HEK293T (cell line): Measurements from ENCODE around the gene TRPM3.

Experiments used
- CTCF ChIA-PET: fragments of 350-600 bp; formaldehyde crosslinking; extraction: SDS; loops from one replicate; lab custom pipeline; 2021; ENCODE audit warnings: antibody characterized with exemption, inconsistent platforms; lab: Yijun Ruan, JAX
- POLR2A ChIA-PET: fragments of 350-600 bp; formaldehyde crosslinking; extraction: SDS; loops from one replicate; lab custom pipeline; 2020; ENCODE audit warnings: antibody characterized with exemption, inconsistent platforms; lab: Yijun Ruan, JAX
- DNase-seq: peaks from one replicate; pipeline ENCODE4 v3.0.0; 2012; ENCODE audit warnings: mixed read lengths; ENCODE audit errors: extremely low spot score
- ARNT ChIP-seq: fragments of 450-650 bp; IDR thresholded peaks from 2 replicates; pipeline ENCODE4 v1.6.1; 2017; ENCODE audit warnings: mild to moderate bottlenecking
- BHLHE40 ChIP-seq: fragments of 450-650 bp; IDR thresholded peaks from 2 replicates; pipeline ENCODE4 v1.6.1; 2016; ENCODE audit warnings: mild to moderate bottlenecking, moderate library complexity, borderline replicate concordance
- CTBP1 ChIP-seq: fragments of 450-650 bp; IDR thresholded peaks from 2 replicates; pipeline ENCODE4 v1.6.1; 2016; ENCODE audit warnings: borderline replicate concordance
- ELF4 ChIP-seq: fragments of 450-650 bp; IDR thresholded peaks from 2 replicates; pipeline ENCODE4 v1.6.1; 2017; ENCODE audit warnings: antibody characterized with exemption
- FOXA1 ChIP-seq: fragments of 450-650 bp; IDR thresholded peaks from 2 replicates; pipeline ENCODE4 v1.6.1; 2016; ENCODE audit warnings: mild to moderate bottlenecking
- FOXK2 ChIP-seq: fragments of 450-650 bp; IDR thresholded peaks from 2 replicates; pipeline ENCODE4 v1.6.1; 2016; ENCODE audit warnings: mild to moderate bottlenecking
- FOXM1 ChIP-seq: fragments of 450-650 bp; IDR thresholded peaks from 2 replicates; pipeline ENCODE4 v1.6.1; 2017; ENCODE audit warnings: mild to moderate bottlenecking, borderline replicate concordance
- HDGF ChIP-seq: fragments of 450-650 bp; IDR thresholded peaks from 2 replicates; pipeline ENCODE4 v1.6.1; 2017; ENCODE audit warnings: antibody characterized with exemption, borderline replicate concordance
- L3MBTL2 ChIP-seq: fragments of 450-650 bp; conservative IDR thresholded peaks from 2 replicates; pipeline ENCODE4 v1.6.1; 2016; ENCODE audit warnings: mild to moderate bottlenecking
- LEF1 ChIP-seq: fragments of 450-650 bp; IDR thresholded peaks from 2 replicates; pipeline ENCODE4 v1.6.1; 2017; ENCODE audit warnings: mild to moderate bottlenecking, borderline replicate concordance
- NFRKB ChIP-seq: fragments of 450-650 bp; IDR thresholded peaks from 2 replicates; pipeline ENCODE4 v1.6.1; 2016; ENCODE audit warnings: mild to moderate bottlenecking, moderate library complexity
- SP1 ChIP-seq: fragments of 450-650 bp; IDR thresholded peaks from 2 replicates; pipeline ENCODE4 v1.6.1; 2017
- SUZ12 ChIP-seq: fragments of 450-650 bp; IDR thresholded peaks from 2 replicates; pipeline ENCODE4 v1.6.1; 2016; ENCODE audit warnings: mild to moderate bottlenecking
- TARDBP ChIP-seq: fragments of 450-650 bp; IDR thresholded peaks from 2 replicates; pipeline ENCODE4 v1.6.1; 2016
- ZNF384 ChIP-seq: fragments of 450-650 bp; IDR thresholded peaks from 2 replicates; pipeline ENCODE4 v1.6.1; 2016
- TF ChIP-seq, protein P1 (sequence below): fragments of 450-650 bp; IDR thresholded peaks from 2 replicates; pipeline ENCODE4 v1.6.1; 2016

Gene TRPM3

GRCh38 chr9:70823284-70823683 lies 298.1 kb downstream of the TRPM3 start:
- no peak for DNase-seq
- ChIA-PET CTCF (no interaction called here), POLR2A (no interaction called here)
- TF ChIP-seq FOXA1 (no peak), NFRKB (no peak), L3MBTL2 (no peak), FOXK2 (no peak), CTBP1 (no peak), LEF1 (no peak), FOXM1 (no peak), ELF4 (no peak), SUZ12 (no peak), SP1 (no peak), TARDBP (no peak), ZNF384 (no peak), BHLHE40 (no peak), ARNT (no peak)
- TF ChIP-seq, protein P1, sequence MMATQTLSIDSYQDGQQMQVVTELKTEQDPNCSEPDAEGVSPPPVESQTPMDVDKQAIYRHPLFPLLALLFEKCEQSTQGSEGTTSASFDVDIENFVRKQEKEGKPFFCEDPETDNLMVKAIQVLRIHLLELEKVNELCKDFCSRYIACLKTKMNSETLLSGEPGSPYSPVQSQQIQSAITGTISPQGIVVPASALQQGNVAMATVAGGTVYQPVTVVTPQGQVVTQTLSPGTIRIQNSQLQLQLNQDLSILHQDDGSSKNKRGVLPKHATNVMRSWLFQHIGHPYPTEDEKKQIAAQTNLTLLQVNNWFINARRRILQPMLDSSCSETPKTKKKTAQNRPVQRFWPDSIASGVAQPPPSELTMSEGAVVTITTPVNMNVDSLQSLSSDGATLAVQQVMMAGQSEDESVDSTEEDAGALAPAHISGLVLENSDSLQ: no peak

DNA sequence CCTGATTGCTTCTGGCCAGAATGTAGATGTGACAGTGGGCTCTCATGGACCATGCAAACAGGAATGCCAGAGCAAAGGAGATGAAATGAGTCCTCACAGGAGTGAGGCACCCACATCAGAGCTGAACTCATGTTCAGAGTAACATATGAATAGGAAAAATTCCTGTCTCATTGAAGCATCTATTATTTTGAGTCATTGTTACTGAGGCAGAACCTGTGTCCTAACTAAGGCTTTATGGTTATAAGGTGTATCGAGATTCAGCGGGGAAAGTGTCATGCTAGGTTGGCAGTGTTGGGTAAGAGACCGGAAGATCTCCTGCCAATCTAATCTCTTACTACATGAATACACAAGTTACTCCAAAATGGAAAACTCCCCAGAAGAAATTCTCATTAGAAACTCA lies 304.1 kb downstream of the TRPM3 start:
- TF ChIP-seq FOXM1 (no peak), TARDBP (no peak), BHLHE40 (no peak), FOXA1 (no peak), HDGF (no peak), CTBP1 (no peak), SP1 (no peak), FOXK2 (no peak), ZNF384 (no peak), SUZ12 (no peak)
- TF ChIP-seq, protein P1: no peak
- CTCF ChIA-PET: no interaction called here
- POLR2A ChIA-PET: no interaction called here
- DNase-seq: no peak

GRCh38 chr9:70816891-70817290 lies 304.5 kb downstream of the TRPM3 start:
- ChIA-PET CTCF (no interaction called here), POLR2A (no interaction called here)
- DNase-seq: no peak
- TF ChIP-seq CTBP1: no peak
- TF ChIP-seq ZNF384: no peak
- TF ChIP-seq ELF4: no peak
- no peak for TF ChIP-seq FOXA1
- TF ChIP-seq FOXK2: no peak
- TF ChIP-seq L3MBTL2: no peak
- TF ChIP-seq TARDBP: no peak
- TF ChIP-seq FOXM1: no peak
- TF ChIP-seq, protein P1: no peak
- no peak for TF ChIP-seq NFRKB
- TF ChIP-seq LEF1: no peak
- TF ChIP-seq HDGF: no peak
- TF ChIP-seq ARNT: no peak
- TF ChIP-seq BHLHE40: no peak

DNA sequence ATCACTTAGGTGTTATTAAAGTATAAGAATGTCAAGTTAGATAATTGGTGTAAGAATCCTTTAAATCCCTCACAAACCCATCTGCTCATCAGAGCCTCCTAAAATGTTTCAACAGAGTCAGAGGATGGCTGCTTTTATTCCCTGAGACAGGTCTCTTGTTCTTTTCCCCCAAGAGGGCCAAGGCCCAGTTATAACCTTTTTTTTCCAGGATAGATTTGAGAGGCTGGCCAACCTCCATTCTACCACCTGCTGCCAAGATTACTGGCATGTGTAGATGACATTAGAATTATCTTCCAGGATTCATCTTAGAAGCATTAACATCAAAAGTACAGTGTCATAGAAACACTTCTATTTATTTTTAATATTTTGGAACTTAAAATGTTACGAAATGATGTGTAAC lies 305.1 kb downstream of the TRPM3 start:
- CTCF ChIA-PET: no interaction called here
- TF ChIP-seq ELF4 (no peak), HDGF (no peak), SUZ12 (no peak), BHLHE40 (no peak), FOXM1 (no peak), FOXA1 (no peak), L3MBTL2 (no peak), ARNT (no peak), LEF1 (no peak), FOXK2 (no peak), NFRKB (no peak), SP1 (no peak), TARDBP (no peak), CTBP1 (no peak), ZNF384 (no peak)
- TF ChIP-seq, protein P1: no peak
- DNase-seq: no peak
- POLR2A ChIA-PET: no interaction called here

- no peak for TF ChIP-seq CTBP1
- POLR2A ChIA-PET: no interaction called here
- DNase-seq: no peak
- CTCF ChIA-PET: no interaction called here
These were observed 306.8 kb downstream of the TRPM3 start for GRCh38 chr9:70814597-70814996.

DNA sequence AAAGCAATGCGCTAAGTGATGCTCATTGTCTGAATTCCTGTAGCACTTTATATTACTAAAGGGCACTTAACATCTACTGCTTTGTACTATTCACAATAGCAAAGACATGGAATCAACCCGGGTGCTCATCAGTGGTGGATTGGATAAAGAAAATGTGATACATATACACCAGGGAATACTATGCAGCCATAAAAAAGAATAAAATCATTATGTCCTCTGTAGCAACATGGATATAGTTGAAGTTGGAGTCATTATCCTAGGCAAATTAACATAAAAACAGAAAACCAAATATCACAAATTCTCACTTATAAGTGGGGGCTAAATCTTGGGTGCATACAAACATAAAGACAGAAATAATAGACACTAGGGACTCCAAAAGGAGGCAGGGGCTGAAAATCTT lies 308.3 kb downstream of the TRPM3 start:
- ChIA-PET POLR2A (no interaction called here), CTCF (no interaction called here)
- DNase-seq: no peak
- TF ChIP-seq NFRKB (no peak), TARDBP (no peak), CTBP1 (no peak), HDGF (no peak), FOXA1 (no peak), L3MBTL2 (no peak), SP1 (no peak), FOXM1 (no peak), ARNT (no peak), FOXK2 (no peak), ZNF384 (no peak), BHLHE40 (no peak), ELF4 (no peak), LEF1 (no peak)
- TF ChIP-seq, protein P1: no peak
